Activated T-cell treated with anti-CD3 and anti-CD28 coated beads, Interleukin-2, amount 50 U/mL, for 1 hour (primary cell): ENCODE measurements around the gene GRAMD4.
"Not testable (repeated sequence)": the region's sequence is repeated elsewhere in the genome, so short reads cannot be mapped to it uniquely, and the experiment has no call there.

Experiments used
- DNase-seq: peaks from one replicate; pipeline ENCODE4 v3.0.0-alpha.2; 2020

The GRAMD4 gene

GRCh38 chr22:46622081-46622521, 1.9 kb downstream of the GRAMD4 start:
- no peak for DNase-seq

- DNase-seq, result no peak
Observed at GRCh38 chr22:46625113-46625842, 5.1 kb downstream of the GRAMD4 start.

- DNase-seq, result no peak
Observed at GRCh38 chr22:46625843-46626349, 5.7 kb downstream of the GRAMD4 start.

GRCh38 chr22:46626356-46626755, 6.2 kb downstream of the GRAMD4 start:
- DNase-seq, result no peak

- no peak for DNase-seq
Observed at GRCh38 chr22:46626911-46627805, 7.0 kb downstream of the GRAMD4 start.

- DNase-seq, result no peak
Observed at GRCh38 chr22:46627806-46628482, 7.8 kb downstream of the GRAMD4 start.

- DNase-seq, result no peak
Observed at GRCh38 chr22:46628756-46629155, 8.6 kb downstream of the GRAMD4 start.

- DNase-seq, result no peak
Observed at GRCh38 chr22:46629291-46629690, 9.1 kb downstream of the GRAMD4 start.

- DNase-seq, result no peak
Observed at GRCh38 chr22:46631113-46631512, 10.9 kb downstream of the GRAMD4 start.

GRCh38 chr22:46632646-46633249, 12.6 kb downstream of the GRAMD4 start:
- DNase-seq, result no peak

- DNase-seq, result no peak
Observed at GRCh38 chr22:46633334-46633890, 13.2 kb downstream of the GRAMD4 start.

- DNase-seq, result no peak
Observed at GRCh38 chr22:46634011-46634699, 14.0 kb downstream of the GRAMD4 start.

- not testable (repeated sequence) for DNase-seq
Observed at GRCh38 chr22:46634973-46635685, 14.9 kb downstream of the GRAMD4 start.

- no peak for DNase-seq
Observed at GRCh38 chr22:46635756-46636155, 15.6 kb downstream of the GRAMD4 start.

GRCh38 chr22:46636221-46637002, 16.2 kb downstream of the GRAMD4 start:
- no peak for DNase-seq

- no peak for DNase-seq
Observed at GRCh38 chr22:46637711-46638600, 17.8 kb downstream of the GRAMD4 start.

- DNase-seq, result no peak
Observed at GRCh38 chr22:46638601-46639431, 18.6 kb downstream of the GRAMD4 start.

- DNase-seq, result no peak
Observed at GRCh38 chr22:46639843-46640242, 19.7 kb downstream of the GRAMD4 start.
